ENCODE measurements around the gene MAD1L1. TPM values are rescaled to one million over a fixed set of nuclear protein-coding genes. Genes with fewer than 3 reads are reported as not detected.
A peak's percentile ranks its signal among the peaks of the same experiment; 100 is the strongest.

The MAD1L1 gene
- total RNA-seq, 2 donors from 2014 or later = 59.1 to 61.4 TPM

GRCh38 chr7:1925973-1926907 is 306.5 kb downstream of the MAD1L1 start:
- Histone ChIP-seq H3K27ac (ENCODE audit: low read depth, low read length) (no peak overlapping the region), H3K4me1 (ENCODE audit: control insufficient read depth, insufficient read depth, low read length) (no peaks in the 10 kb centered on the region), H3K4me3 (ENCODE audit: low read length) (no peak overlapping the region), H3K9me3 (ENCODE audit: control insufficient read depth, low read length) (no peaks in the 10 kb centered on the region), H3K27me3 (ENCODE audit: control insufficient read depth, insufficient read depth, low read length, poor library complexity, severe bottlenecking) (no peaks in the 10 kb centered on the region), H3K36me3 (ENCODE audit: control insufficient read depth, insufficient read depth, low read length) (no peaks in the 10 kb centered on the region), H3K9ac (ENCODE audit: extremely low read depth, low read length, poor library complexity, severe bottlenecking) (no peak overlapping the region)
- WGBS, 2 experiments (ENCODE audit: insufficient coverage in 1 of 2, insufficient read length in 1 of 2) = 88 to 89% methylated on average over 10 to 14 of the region's 14 CpGs
- Mint-ChIP-seq H3K4me3 (no peak overlapping the region), H3K9me3 (peaks cover 6% of the 10 kb centered on the region), H3K27ac (no peak overlapping the region), H3K27me3 (ENCODE audit: insufficient read depth) (no peaks in the 10 kb centered on the region), H3K36me3 (ENCODE audit: low read depth) (peaks cover 7% of the 10 kb centered on the region), H3K4me1 (no peaks in the 10 kb centered on the region)
- no peak for DNase-seq
- no peak for TF ChIP-seq CTCF (conservative IDR thresholded peaks at IDR 0.05)

- whole genome bisulfite sequencing, 2 experiments (ENCODE audit: insufficient coverage in 1 of 2, insufficient read length in 1 of 2) = 92 to 93% methylated on average over 7 to 12 of the region's 12 CpGs
- peak; percentile 35 for TF ChIP-seq CTCF (conservative IDR thresholded peaks at IDR 0.05)
- no peaks in the 10 kb centered on the region for H3K4me1 ChIP-seq (ENCODE audit: control insufficient read depth, insufficient read depth, low read length)
- Mint-ChIP-seq H3K27me3 (ENCODE audit: insufficient read depth) (no peaks in the 10 kb centered on the region), H3K27ac (no peak overlapping the region), H3K4me1 (no peaks in the 10 kb centered on the region), H3K9me3 (no peaks in the 10 kb centered on the region), H3K4me3 (no peak overlapping the region), H3K36me3 (ENCODE audit: low read depth) (peaks cover 2% of the 10 kb centered on the region)
- no peaks in the 10 kb centered on the region for H3K27me3 ChIP-seq (ENCODE audit: control insufficient read depth, insufficient read depth, low read length, poor library complexity, severe bottlenecking)
- no peak for DNase-seq
- no peaks in the 10 kb centered on the region for H3K36me3 ChIP-seq (ENCODE audit: control insufficient read depth, insufficient read depth, low read length)
- no peaks in the 10 kb centered on the region for H3K9me3 ChIP-seq (ENCODE audit: control insufficient read depth, low read length)
- H3K9ac ChIP-seq (ENCODE audit: extremely low read depth, low read length, poor library complexity, severe bottlenecking) = no peak overlapping the region
- H3K4me3 ChIP-seq (ENCODE audit: low read length) = no peak overlapping the region
- H3K27ac ChIP-seq (ENCODE audit: low read depth, low read length) = no peak overlapping the region
These were observed 307.4 kb downstream of the MAD1L1 start for GRCh38 chr7:1925349-1925748.

- Histone ChIP-seq H3K27me3 (ENCODE audit: control insufficient read depth, insufficient read depth, low read length, poor library complexity, severe bottlenecking) (no peaks in the 10 kb centered on the region), H3K9me3 (ENCODE audit: control insufficient read depth, low read length) (no peaks in the 10 kb centered on the region), H3K36me3 (ENCODE audit: control insufficient read depth, insufficient read depth, low read length) (no peaks in the 10 kb centered on the region), H3K4me1 (ENCODE audit: control insufficient read depth, insufficient read depth, low read length) (no peaks in the 10 kb centered on the region), H3K9ac (ENCODE audit: extremely low read depth, low read length, poor library complexity, severe bottlenecking) (no peak overlapping the region), H3K27ac (ENCODE audit: low read depth, low read length) (no peak overlapping the region), H3K4me3 (ENCODE audit: low read length) (no peak overlapping the region)
- Mint-ChIP-seq H3K27me3 (ENCODE audit: insufficient read depth) (no peaks in the 10 kb centered on the region), H3K4me3 (no peak overlapping the region), H3K27ac (no peak overlapping the region), H3K9me3 (no peaks in the 10 kb centered on the region), H3K4me1 (no peaks in the 10 kb centered on the region), H3K36me3 (ENCODE audit: low read depth) (peaks cover 2% of the 10 kb centered on the region)
- 80 to 89% methylated on average over 5 to 10 of the region's 10 CpGs for WGBS, 2 experiments (ENCODE audit: insufficient coverage in 1 of 2, insufficient read length in 1 of 2)
- no peak for DNase-seq
- TF ChIP-seq CTCF (conservative IDR thresholded peaks at IDR 0.05) = no peak
These were observed 308.4 kb downstream of the MAD1L1 start for GRCh38 chr7:1924258-1924817.

Data from endodermal cell (in vitro differentiated cells).